Measurements from ENCODE around the gene TBX2.

- TF ChIP-seq CTCF (IDR thresholded peaks at IDR 0.05) (peak in 2 of 4 experiments; percentile 5 to 31), POLR2A (IDR thresholded peaks at IDR 0.05) (no peak), EP300 (IDR thresholded peaks at IDR 0.05) (no peak), POLR2AphosphoS5 (IDR thresholded peaks at IDR 0.05) (no peak)
Measured at GRCh38 chr17:61411261-61412142, 11.9 kb downstream of the TBX2 start.
